Lower leg skin (tissue), 4 donors: Measurements from ENCODE around the gene TOP1. TPM values are rescaled to one million over a fixed set of nuclear protein-coding genes. Genes with fewer than 3 reads are reported as not detected.

Experiments used
- DNase-seq, 2 donors: peaks; one replicate each; pipeline ENCODE4 v3.0.0-alpha.2; 2019; ENCODE audit warnings: low spot score in 2 of 2
- H3K4me3 ChIP-seq: fragments of 200-600 bp; sonication (generic); 2 replicates; pipeline ENCODE4 v1.5.1; 2017; ENCODE audit warnings: mild to moderate bottlenecking, low read depth; ENCODE audit not compliant: poor library complexity, severe bottlenecking
- CTCF ChIP-seq, 3 donors: fragments of 450-650 bp; IDR thresholded peaks; one replicate each; pipeline ENCODE4 v1.5.1; 2016; ENCODE audit warnings: antibody characterized with exemption in 3 of 3, mild to moderate bottlenecking in 3 of 3, moderate library complexity in 2 of 3
- POLR2A ChIP-seq, 2 donors: fragments of 450-650 bp; IDR thresholded peaks; one replicate each; pipeline ENCODE4 v1.6.1; 2016 to 2017; ENCODE audit warnings: antibody characterized with exemption in 2 of 2, mild to moderate bottlenecking in 1 of 2, moderate library complexity in 1 of 2
- WGBS, 2 donors: methylation state at CpG; one replicate each; pipeline ENCODE4 v1.1.5; 2018; 5-methylcytosine and 5-hydroxymethylcytosine counted together
- intact Hi-C: fragments of 100-400 bp; cut with DNase I; formaldehyde crosslinking; loops from one replicate; pipeline ENCODE4 v1.15.0; 2023; ENCODE audit warnings: low total_unique reads
- total RNA-seq, 4 donors: library from RNA; depleted of rRNA; stranded (reverse); fragments of >200 nt; gene quantifications; one replicate each; pipeline ENCODE4 v1.1.0, GENCODE V29; 2016

TOP1 gene
- total RNA-seq, 4 donors from 2014 or later: 29.8 to 37.1 (median 31.9) TPM

GRCh38 chr20:41078329-41078728, 49.7 kb downstream of the TOP1 start:
- DNase-seq: no peak
- H3K4me3 ChIP-seq: no peak overlapping the region
- intact Hi-C loops: no loop called here
- no peak for TF ChIP-seq POLR2A (IDR thresholded peaks at IDR 0.05)
- TF ChIP-seq CTCF (IDR thresholded peaks at IDR 0.05): no peak

- no peak for TF ChIP-seq POLR2A (IDR thresholded peaks at IDR 0.05)
- TF ChIP-seq CTCF (IDR thresholded peaks at IDR 0.05): no peak
- WGBS, 2 donors: 81 to 90% methylated on average over 2 of the region's 2 CpGs
- no peak for DNase-seq
- H3K4me3 ChIP-seq: no peak overlapping the region
- intact Hi-C loops: no loop called here
Measured at GRCh38 chr20:41079066-41079465, 50.4 kb downstream of the TOP1 start.

GRCh38 chr20:41080866-41081265, 52.2 kb downstream of the TOP1 start:
- intact Hi-C loops: no loop called here
- TF ChIP-seq CTCF (IDR thresholded peaks at IDR 0.05) (no peak), POLR2A (IDR thresholded peaks at IDR 0.05) (no peak)
- no peak for DNase-seq
- no peak overlapping the region for H3K4me3 ChIP-seq
- WGBS, 2 donors: 87 to 90% methylated on average over 2 of the region's 2 CpGs

GRCh38 chr20:41081276-41081814, 52.7 kb downstream of the TOP1 start:
- no peak overlapping the region for H3K4me3 ChIP-seq
- TF ChIP-seq POLR2A (IDR thresholded peaks at IDR 0.05) (no peak), CTCF (IDR thresholded peaks at IDR 0.05) (no peak)
- no peak for DNase-seq
- intact Hi-C loops: no loop called here

GRCh38 chr20:41082306-41082705, 53.7 kb downstream of the TOP1 start:
- intact Hi-C loops: no loop called here
- DNase-seq: no peak
- TF ChIP-seq CTCF (IDR thresholded peaks at IDR 0.05): no peak
- no peak for TF ChIP-seq POLR2A (IDR thresholded peaks at IDR 0.05)
- 62 to 79% methylated on average over 2 of the region's 2 CpGs for WGBS, 2 donors
- H3K4me3 ChIP-seq: no peak overlapping the region

GRCh38 chr20:41085606-41086005, 57.0 kb downstream of the TOP1 start:
- TF ChIP-seq POLR2A (IDR thresholded peaks at IDR 0.05) (no peak), CTCF (IDR thresholded peaks at IDR 0.05) (no peak)
- H3K4me3 ChIP-seq: no peak overlapping the region
- intact Hi-C loops: no loop called here
- DNase-seq: no peak
- 95 to 97% methylated on average over 3 of the region's 3 CpGs for WGBS, 2 donors
